DMS 273 treated with DMSO at 0.1 percent for 48 hours (cell line): ENCODE measurements around the gene SCARF2.
A peak's percentile ranks its signal among the peaks of the same experiment; 100 is the strongest.
"Not testable (repeated sequence)": the region's sequence is repeated elsewhere in the genome, so short reads cannot be mapped to it uniquely, and the experiment has no call there.

Source experiments
- DNase-seq: peaks from one replicate; lab custom pipeline; 2025; lab: John Stamatoyannopoulos, UW

Gene SCARF2

GRCh38 chr22:20437613-20438426, at the start of gene SCARF2:
Gene SCARF2 (minus strand): TSS chr22:20437825. CDS start chr22:20437754, 71 bp downstream.
- no peak for DNase-seq

GRCh38 chr22:20486229-20486628, 48.6 kb upstream of the SCARF2 start:
- no peak for DNase-seq

GRCh38 chr22:20484948-20485683, 47.5 kb upstream of the SCARF2 start:
- no peak for DNase-seq

- DNase-seq: no peak
Observed at GRCh38 chr22:20483771-20484170, 46.1 kb upstream of the SCARF2 start.

- not testable (repeated sequence) for DNase-seq
Observed at GRCh38 chr22:20483143-20483506, 45.5 kb upstream of the SCARF2 start.

- no peak for DNase-seq
Observed at GRCh38 chr22:20479612-20480196, 42.1 kb upstream of the SCARF2 start.

GRCh38 chr22:20478059-20478458, 40.4 kb upstream of the SCARF2 start:
- DNase-seq: not testable (repeated sequence)

GRCh38 chr22:20475569-20475968, 37.9 kb upstream of the SCARF2 start:
- not testable (repeated sequence) for DNase-seq

- no peak for DNase-seq
Observed at GRCh38 chr22:20475115-20475436, 37.5 kb upstream of the SCARF2 start.

GRCh38 chr22:20472629-20473442, 35.2 kb upstream of the SCARF2 start:
- no peak for DNase-seq

GRCh38 chr22:20471126-20471833, 33.7 kb upstream of the SCARF2 start:
- DNase-seq: no peak

- DNase-seq: not testable (repeated sequence)
Observed at GRCh38 chr22:20470525-20470924, 32.9 kb upstream of the SCARF2 start.

- DNase-seq: no peak
Observed at GRCh38 chr22:20469110-20469868, 31.7 kb upstream of the SCARF2 start.

- DNase-seq: no peak
Observed at GRCh38 chr22:20466659-20467379, 29.2 kb upstream of the SCARF2 start.

GRCh38 chr22:20465759-20466077, 28.1 kb upstream of the SCARF2 start:
- no peak for DNase-seq

GRCh38 chr22:20464912-20465758, 27.5 kb upstream of the SCARF2 start:
- DNase-seq: no peak

GRCh38 chr22:20464096-20464614, 26.5 kb upstream of the SCARF2 start:
- DNase-seq: no peak

- peak; percentile 43 for DNase-seq
Observed at GRCh38 chr22:20463324-20464095, 25.9 kb upstream of the SCARF2 start.
